H1 (cell line): ENCODE results near the gene PYURF. TPM values are rescaled to one million over a fixed set of nuclear protein-coding genes. Genes with fewer than 3 reads are reported as not detected.

Experiments
- CTCF ChIA-PET: fragments of 300-600 bp; sonication (Branson Sonifier 250); formaldehyde crosslinking; loops from one replicate; lab custom pipeline; 2021; ENCODE audit not compliant: partially characterized antibody; lab: Charles Lee
- POLR2A ChIA-PET: fragments of 300-600 bp; sonication (Branson Sonifier 250); formaldehyde crosslinking; loops from one replicate; lab custom pipeline; 2021; ENCODE audit warnings: inconsistent platforms; ENCODE audit not compliant: partially characterized antibody; lab: Charles Lee
- DNase-seq, 2 experiments: peaks; one replicate each; pipeline versions ENCODE4 v3.0.0 to v3.0.0-alpha.2; 2010 to 2022; ENCODE audit warnings: low spot score in 2 of 2, low read depth in 1 of 2, mixed read lengths in 1 of 2
- FAIRE-seq: peaks from 2 replicates; lab custom pipeline; 2011; peaks lifted over from hg19 to GRCh38; lab: Jason Lieb, UNC
- H2AFZ ChIP-seq: 2 replicates; pipeline ENCODE4 v1.8.1; 2012; ENCODE audit warnings: low read length, inconsistent platforms
- H2AK5ac ChIP-seq: 2 replicates; pipeline ENCODE4 v1.6.1; 2013; ENCODE audit warnings: low read depth, low read length
- H2BK120ac ChIP-seq: replicated peaks from 2 replicates; pipeline ENCODE3; 2013; ENCODE audit warnings: low read depth, low read length, inconsistent platforms
- H2BK12ac ChIP-seq: 2 replicates; pipeline ENCODE4 v1.6.1; 2013; ENCODE audit warnings: low read depth, low read length
- H2BK15ac ChIP-seq: 2 replicates; pipeline ENCODE4 v1.6.1; 2013; ENCODE audit warnings: low read length
- H2BK20ac ChIP-seq: 2 replicates; pipeline ENCODE4 v1.6.1; 2013; ENCODE audit warnings: low read length
- H2BK5ac ChIP-seq: 2 replicates; pipeline ENCODE4 v1.6.1; 2013; ENCODE audit warnings: low read depth, low read length
- H3K14ac ChIP-seq: 2 replicates; pipeline ENCODE4 v1.6.1; 2013; ENCODE audit warnings: inconsistent platforms; ENCODE audit not compliant: insufficient read length
- H3K18ac ChIP-seq: 2 replicates; pipeline ENCODE4 v1.6.1; 2013; ENCODE audit warnings: low read length; ENCODE audit errors: extremely low read depth
- H3K23ac ChIP-seq: 2 replicates; pipeline ENCODE4 v1.6.1; 2013; ENCODE audit warnings: inconsistent platforms; ENCODE audit not compliant: insufficient read length
- H3K23me2 ChIP-seq: 2 replicates; pipeline ENCODE4 v1.6.1; 2013; ENCODE audit warnings: low read depth, low read length
- H3K27ac ChIP-seq: 2 replicates; pipeline ENCODE4 v1.6.1; 2011; ENCODE audit warnings: low read depth, low read length, inconsistent platforms
- H3K27me3 ChIP-seq, 4 experiments: replicated peaks in 1 of 4; 1 replicate in 1 of 4; 2 replicates in 3 of 4; pipeline versions ENCODE4 v1.6.1 to v1.8.1; 2011 to 2013; ENCODE audit warnings: low read length in 3 of 4, mild to moderate bottlenecking in 3 of 4, inconsistent platforms in 2 of 4, mixed read lengths in 2 of 4, moderate library complexity in 1 of 4; ENCODE audit not compliant: control insufficient read depth in 3 of 4, insufficient read depth in 3 of 4; ENCODE audit errors: extremely low read depth in 1 of 4
- H3K36me3 ChIP-seq, 4 experiments: 2 replicates each; pipeline versions ENCODE4 v1.6.1 to v1.8.1; 2011 to 2013; ENCODE audit warnings: mild to moderate bottlenecking in 4 of 4, low read length in 3 of 4, moderate library complexity in 2 of 4, control low read depth in 1 of 4, inconsistent platforms in 1 of 4; ENCODE audit not compliant: insufficient read depth in 4 of 4, control insufficient read depth in 2 of 4
- H3K4ac ChIP-seq: replicated peaks from 2 replicates; pipeline ENCODE3; 2013; ENCODE audit warnings: low read length, low read depth, mixed read lengths, inconsistent platforms; ENCODE audit not compliant: insufficient read length
- H3K4me1 ChIP-seq, 4 experiments: replicated peaks in 1 of 4; 1 replicate in 1 of 4; 2 replicates in 3 of 4; pipeline versions ENCODE4 v1.6.1 to v1.8.1; 2011 to 2013; ENCODE audit warnings: low read length in 3 of 4, inconsistent platforms in 2 of 4, mixed read lengths in 1 of 4; ENCODE audit not compliant: insufficient read depth in 4 of 4, control insufficient read depth in 3 of 4
- H3K4me2 ChIP-seq, 2 experiments: 2 replicates each; pipeline versions ENCODE4 v1.6.1 to v1.8.1; 2011 to 2013; ENCODE audit warnings: low read depth in 2 of 2, low read length in 2 of 2, control low read depth in 1 of 2, inconsistent platforms in 1 of 2, mild to moderate bottlenecking in 1 of 2; ENCODE audit not compliant: insufficient read depth in 1 of 2
- H3K4me3 ChIP-seq, 4 experiments: fragments of 200-600, 300-600 bp in 1 of 4; sonication (generic), shearing (Covaris generic), sonication (Bioruptor Twin) in 1 of 4; 2 replicates each; pipeline versions ENCODE4 v1.5.1 to v1.8.1; 2011 to 2016; ENCODE audit warnings: low read length in 4 of 4, low read depth in 3 of 4, control low read depth in 2 of 4, inconsistent platforms in 2 of 4, mild to moderate bottlenecking in 2 of 4, mixed read lengths in 1 of 4, moderate library complexity in 1 of 4; ENCODE audit not compliant: insufficient read depth in 2 of 4; ENCODE audit errors: extremely low read depth in 1 of 4
- H3K56ac ChIP-seq: replicated peaks from 2 replicates; pipeline ENCODE3; 2013; ENCODE audit warnings: low read depth, mild to moderate bottlenecking, mixed read lengths, low read length, inconsistent platforms; ENCODE audit not compliant: insufficient read length
- H3K79me1 ChIP-seq: 2 replicates; pipeline ENCODE4 v1.6.1; 2013; ENCODE audit warnings: low read depth, low read length, control low read depth
- H3K79me2 ChIP-seq, 2 experiments: 2 replicates each; pipeline versions ENCODE4 v1.6.1 to v1.8.1; 2012 to 2013; ENCODE audit warnings: low read length in 2 of 2, mild to moderate bottlenecking in 2 of 2, inconsistent platforms in 1 of 2; ENCODE audit not compliant: insufficient read depth in 2 of 2, control insufficient read depth in 1 of 2
- H3K9ac ChIP-seq, 4 experiments: replicated peaks in 1 of 4; 1 replicate in 1 of 4; 2 replicates in 3 of 4; pipeline versions ENCODE4 v1.6.1 to v1.8.1; 2011 to 2013; ENCODE audit warnings: low read depth in 3 of 4, low read length in 3 of 4, control low read depth in 2 of 4, mild to moderate bottlenecking in 2 of 4, moderate library complexity in 2 of 4, inconsistent platforms in 1 of 4; ENCODE audit errors: extremely low read depth in 1 of 4
- H3K9me3 ChIP-seq, 2 experiments: 2 replicates each; pipeline versions ENCODE4 v1.6.1 to v1.8.1; 2012 to 2013; ENCODE audit warnings: mild to moderate bottlenecking in 2 of 2, moderate library complexity in 2 of 2, control low read depth in 1 of 2, inconsistent platforms in 1 of 2, low read depth in 1 of 2, low read length in 1 of 2, mixed read lengths in 1 of 2; ENCODE audit not compliant: insufficient read depth in 2 of 2
- H4K20me1 ChIP-seq, 2 experiments: replicated peaks in 1 of 2; 2 replicates each; pipeline versions ENCODE3 to v1.8.1; 2011 to 2013; ENCODE audit warnings: inconsistent platforms in 2 of 2, low read length in 2 of 2, mild to moderate bottlenecking in 1 of 2; ENCODE audit not compliant: insufficient read depth in 2 of 2, control insufficient read depth in 1 of 2
- H4K5ac ChIP-seq: 2 replicates; pipeline ENCODE4 v1.6.1; 2013; ENCODE audit warnings: low read length, low read depth, mixed read lengths, inconsistent platforms; ENCODE audit not compliant: insufficient read length
- H4K8ac ChIP-seq: 2 replicates; pipeline ENCODE4 v1.8.0; 2013; ENCODE audit warnings: mild to moderate bottlenecking, moderate library complexity, low read length, inconsistent platforms; ENCODE audit not compliant: insufficient read depth; ENCODE audit errors: extremely low read depth
- H4K91ac ChIP-seq: replicated peaks from 2 replicates; pipeline ENCODE3; 2013; ENCODE audit warnings: low read length, mixed read lengths, inconsistent platforms; ENCODE audit not compliant: insufficient read length
- CEBPB ChIP-seq: IDR thresholded peaks from 2 replicates; pipeline ENCODE4 v1.6.1; 2012; ENCODE audit warnings: low read depth, low read length
- CHD2 ChIP-seq: IDR thresholded peaks from 2 replicates; pipeline ENCODE4 v1.6.1; 2012; ENCODE audit warnings: low read length, improper control_type of control experiment
- EZH2 ChIP-seq: fragments of 200-600 bp; sonication (generic); IDR thresholded peaks from 2 replicates; pipeline ENCODE4 v1.7.1; 2012; ENCODE audit warnings: low read depth, mild to moderate bottlenecking, moderate library complexity, low read length, inconsistent platforms; ENCODE audit not compliant: severe bottlenecking
- JUND ChIP-seq: IDR thresholded peaks from 2 replicates; pipeline ENCODE4 v1.6.1; 2011; ENCODE audit warnings: mild to moderate bottlenecking, improper control_type of control experiment, low read length
- KDM1A ChIP-seq: fragments of 200-600, 300-600 bp; sonication (generic); IDR thresholded peaks from 2 replicates; pipeline ENCODE4 v1.7.1; 2016; ENCODE audit warnings: mild to moderate bottlenecking, low read length, borderline replicate concordance
- RXRA ChIP-seq: IDR thresholded peaks from 2 replicates; pipeline ENCODE4 v1.6.1; 2011; ENCODE audit warnings: low read depth, mild to moderate bottlenecking, low read length, moderate library complexity; ENCODE audit not compliant: insufficient read depth
- SIRT6 ChIP-seq: IDR thresholded peaks from one replicate; pipeline ENCODE4 v1.7.1; 2012; ENCODE audit warnings: low read length, inconsistent platforms
- TAF7 ChIP-seq: optimal IDR thresholded peaks from 2 replicates; pipeline ENCODE3; 2011; ENCODE audit warnings: low read depth, mild to moderate bottlenecking, inconsistent platforms, low read length, moderate library complexity, borderline replicate concordance
- WGBS, 2 experiments: shearing (Covaris generic) in 1 of 2; methylation state at CpG; one replicate each; pipeline versions ENCODE4 v1.1.6 to v1.1.7; 2013 to 2015; ENCODE audit warnings: low lambda C conversion rate in 2 of 2, mixed read lengths in 2 of 2, inconsistent platforms in 1 of 2, low coverage in 1 of 2, missing lambda C conversion rate in 1 of 2; ENCODE audit not compliant: insufficient replicate concordance in 2 of 2, insufficient coverage in 1 of 2, insufficient read length in 1 of 2; ENCODE audit errors: extremely low coverage in 1 of 2, missing lambda C conversion rate in 1 of 2; 5-methylcytosine and 5-hydroxymethylcytosine counted together
- polyA plus RNA-seq, 7 experiments: library from polyadenylated mRNA; depleted of rRNA in 3 of 7; stranded (reverse) in 5 of 7; unstranded in 2 of 7; fragments of >200 nt in 5 of 7; fragments of 200-250 nt in 2 of 7; gene quantifications; 1 replicate in 5 of 7; 2 replicates in 1 of 7; 4 replicates in 1 of 7; pipeline versions ENCODE4 v1.2.1 to v1.2.3, GENCODE V29; 2011 to 2013; ENCODE audit warnings: missing spikeins in 2 of 7, mixed read lengths in 2 of 7
- total RNA-seq: library from RNA; stranded (reverse); fragmentation: NEBNext Ultra II Directional; extraction: Animal tissue kit (Norgen Biotek cat#: 25700); gene quantifications from 2 replicates; pipeline ENCODE4 v1.2.1, GENCODE V29; 2021

The PYURF gene
- total and polyA plus RNA-seq, 2 of the 8 experiments (the other 6 are each of a cell fraction or from before 2014, with no cell fraction given), result 31.6 to 44.8 TPM

DNA sequence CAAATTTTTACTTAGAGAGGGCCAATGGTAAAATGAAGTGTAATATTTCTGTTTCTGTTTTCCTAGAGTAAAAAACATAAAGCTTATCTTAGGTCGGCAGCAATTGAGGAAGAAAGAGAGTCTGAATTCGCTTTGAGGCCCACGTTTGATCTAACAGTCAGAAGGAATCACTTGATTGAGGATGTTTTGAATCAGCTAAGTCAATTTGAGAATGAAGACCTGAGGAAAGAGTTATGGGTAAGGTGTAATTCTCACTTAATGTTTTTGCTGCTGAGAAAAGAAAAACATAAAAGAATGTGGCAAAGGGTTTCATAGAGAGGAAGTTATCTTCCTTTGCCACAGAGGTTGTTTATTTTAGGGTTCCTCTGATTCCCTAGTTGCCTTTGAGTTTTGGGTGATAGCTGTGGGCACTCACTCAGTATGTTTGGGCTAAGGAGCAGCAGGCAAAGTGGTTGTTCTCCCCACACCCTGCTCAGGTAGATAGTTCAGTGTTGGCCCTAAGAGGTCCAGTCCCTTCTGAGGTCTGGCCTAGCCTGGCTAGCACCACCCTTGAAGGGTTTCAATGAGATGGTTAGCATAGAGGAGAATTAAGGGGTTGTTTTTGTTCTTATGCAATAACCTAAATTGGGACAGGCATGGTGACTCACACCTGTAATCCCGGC lies 34.3 kb downstream of the PYURF start:
- TF ChIP-seq TAF7, result no peak
- TF ChIP-seq KDM1A, result no peak
- no peak for TF ChIP-seq EZH2
- no peak for TF ChIP-seq RXRA
- TF ChIP-seq JUND, result no peak
- TF ChIP-seq SIRT6, result no peak
- TF ChIP-seq CHD2, result no peak
- TF ChIP-seq CEBPB, result no peak
- Histone ChIP-seq H3K4me3 (no peak overlapping the region), H3K4ac (no peak overlapping the region), H3K36me3 (no peaks in the 10 kb centered on the region; a peak in 1 of 8 replicates), H3K23me2 (no peaks in the 10 kb centered on the region), H3K4me1 (no peaks in the 10 kb centered on the region), H3K56ac (no peak overlapping the region), H4K91ac (no peak overlapping the region), H3K4me2 (no peak overlapping the region), H2BK15ac (no peak overlapping the region), H3K27ac (no peak overlapping the region), H3K79me2 (no peaks in the 10 kb centered on the region), H3K18ac (no peak overlapping the region), H3K79me1 (no peaks in the 10 kb centered on the region), H3K23ac (no peak overlapping the region), H2AFZ (no peak overlapping the region), H3K9ac (no peak overlapping the region), H2BK12ac (no peak overlapping the region), H3K9me3 (no peaks in the 10 kb centered on the region), H2BK120ac (no peak overlapping the region), H3K14ac (no peak overlapping the region), H4K8ac (no peak overlapping the region), H4K5ac (no peak overlapping the region), H2AK5ac (no peak overlapping the region), H3K27me3 (no peaks in the 10 kb centered on the region), H4K20me1 (no peaks in the 10 kb centered on the region), H2BK20ac (no peak overlapping the region), H2BK5ac (no peak overlapping the region)
- ChIA-PET POLR2A (no interaction called here), CTCF (no interaction called here)
- no peak for FAIRE-seq
- DNase-seq, result no peak
- 90% methylated on average over 4 of the region's 4 CpGs; no CpG with 5 or more reads in 1 of the 2 experiments for WGBS, 2 experiments
